ENCODE results near the gene ALG1. TPM values are rescaled to one million over a fixed set of nuclear protein-coding genes. Genes with fewer than 3 reads are reported as not detected.

Gene ALG1
- polyA plus RNA-seq, 1 of the 3 experiments (the other 2 are of a cell fraction) = 27.0 TPM

DNA sequence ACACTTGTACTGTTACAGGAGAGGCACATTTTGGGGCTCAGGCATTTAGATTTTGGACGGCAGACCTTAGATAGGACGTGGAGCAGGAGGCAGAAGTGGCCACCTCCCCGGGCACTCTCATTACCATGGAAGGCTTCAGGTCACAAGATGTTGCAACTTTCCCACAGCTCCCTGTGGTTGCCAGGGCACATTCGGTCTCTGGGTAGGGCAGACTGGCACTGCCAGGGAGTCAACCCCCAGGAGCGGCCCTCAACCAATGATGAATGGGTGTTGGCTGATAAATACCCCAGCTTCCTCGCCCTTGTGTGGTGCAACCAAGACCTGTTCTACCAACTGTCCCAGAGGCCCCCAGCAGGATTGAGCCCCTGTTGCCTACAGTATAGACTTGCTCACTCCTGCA is 49.1 kb upstream of the ALG1 start (continued):
- TF ChIP-seq, protein P1, sequence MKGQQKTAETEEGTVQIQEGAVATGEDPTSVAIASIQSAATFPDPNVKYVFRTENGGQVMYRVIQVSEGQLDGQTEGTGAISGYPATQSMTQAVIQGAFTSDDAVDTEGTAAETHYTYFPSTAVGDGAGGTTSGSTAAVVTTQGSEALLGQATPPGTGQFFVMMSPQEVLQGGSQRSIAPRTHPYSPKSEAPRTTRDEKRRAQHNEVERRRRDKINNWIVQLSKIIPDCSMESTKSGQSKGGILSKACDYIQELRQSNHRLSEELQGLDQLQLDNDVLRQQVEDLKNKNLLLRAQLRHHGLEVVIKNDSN (IDR thresholded peaks at IDR 0.05; ENCODE audit: borderline replicate concordance, low read depth) = no peak
- no peak for TF ChIP-seq TAF1 (IDR thresholded peaks at IDR 0.05; ENCODE audit: borderline replicate concordance, low read depth, low read length)
- no peak for TF ChIP-seq YY1 (IDR thresholded peaks at IDR 0.05; ENCODE audit: low read depth)
- TF ChIP-seq MAX (IDR thresholded peaks at IDR 0.05; ENCODE audit: low read depth) = no peak
- TF ChIP-seq PBX3 (IDR thresholded peaks at IDR 0.05) = no peak
- TF ChIP-seq TCF12 (IDR thresholded peaks at IDR 0.05) = no peak
- TF ChIP-seq SMC3 (IDR thresholded peaks at IDR 0.05; ENCODE audit: low read depth, low read length) = no peak

GRCh38 chr16:5024632-5025031 is 47.0 kb upstream of the ALG1 start:
- CTCF ChIA-PET = interaction anchor here (0.6 to 1.5 kb wide), 4 partner anchors 9 to 66 kb away, joined by 3 to 5 read pairs (median 4); partner anchors contain the start of genes NAGPA and SEC14L5
- Histone ChIP-seq H3K9ac (no peak overlapping the region), H2AFZ (ENCODE audit: low read depth) (no peak overlapping the region), H3F3A (replicated peaks; ENCODE audit: insufficient read depth) (no peaks in the 10 kb centered on the region), H3K9me2 (no peaks in the 10 kb centered on the region), H3K79me2 (ENCODE audit: insufficient read depth) (no peaks in the 10 kb centered on the region), H4K20me1 (ENCODE audit: insufficient read depth) (no peaks in the 10 kb centered on the region), H3K4me2 (no peak overlapping the region), H3K4me1 (ENCODE audit: control insufficient read depth in 1 of 2, insufficient read depth in 2 of 2, low read depth in 1 of 2, low read length in 1 of 2) (no peaks in the 10 kb centered on the region), H3K4me3 (ENCODE audit: low read depth in 2 of 2, low read length in 1 of 2) (no peak overlapping the region), H3K36me3 (replicated peaks in 1 of 2; ENCODE audit: control insufficient read depth in 1 of 2, insufficient read depth in 2 of 2, low read length in 1 of 2) (peaks cover 0 to 2% of the 10 kb centered on the region in 2 experiments), H3K27ac (ENCODE audit: low read depth in 2 of 2, low read length in 1 of 2) (no peak overlapping the region), H3K27me3 (ENCODE audit: insufficient read depth) (peaks cover 18% of the 10 kb centered on the region; the same call in 1 of the 2 replicates), H3K9me3 (no peaks in the 10 kb centered on the region)
- 46% methylated on average over 4 of the region's 4 CpGs for WGBS (ENCODE audit: low lambda C conversion rate)
- TF ChIP-seq POLR2AphosphoS5 (IDR thresholded peaks at IDR 0.05; ENCODE audit: low read depth, low read length) (no peak), CTCF (IDR thresholded peaks at IDR 0.05) (peak; percentile 41)
- POLR2A ChIA-PET = no interaction called here
- DNase-seq = no peak

DNA sequence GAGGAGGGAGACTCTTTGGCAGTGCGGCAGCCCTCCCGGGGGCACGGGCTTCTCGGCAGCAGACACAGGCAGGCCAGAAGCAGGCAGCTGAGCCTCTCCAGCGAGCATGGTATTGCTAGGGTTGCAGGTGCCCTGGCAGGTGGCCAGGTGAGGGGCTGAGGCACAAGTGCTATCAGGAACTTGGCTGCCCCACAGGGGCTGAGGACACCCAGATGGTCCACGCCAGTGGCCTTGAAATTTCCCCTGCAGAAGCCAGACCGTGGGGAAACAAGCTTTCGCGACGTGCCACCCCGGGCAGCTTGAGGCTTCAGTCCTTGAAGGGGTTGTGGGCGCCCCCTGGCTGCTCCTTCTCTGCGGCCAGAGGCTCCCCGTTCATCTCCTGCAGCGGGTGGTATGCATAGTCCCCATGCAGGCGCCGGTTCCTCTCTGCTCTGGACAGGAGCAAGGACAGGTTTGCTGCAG is 46.4 kb upstream of the ALG1 start:
- 60% methylated on average over 1 of the region's 17 CpGs for WGBS (ENCODE audit: low lambda C conversion rate)
- no peak for TF ChIP-seq MXI1 (IDR thresholded peaks at IDR 0.05; ENCODE audit: low read depth, low read length)
- TF ChIP-seq CTCF (IDR thresholded peaks at IDR 0.05) = peak; percentile 16; the same call in 1 of the 2 replicates
- H3K27ac ChIP-seq (ENCODE audit: low read depth in 2 of 2, low read length in 1 of 2) = no peak overlapping the region
- H3F3A ChIP-seq (replicated peaks; ENCODE audit: insufficient read depth) = no peaks in the 10 kb centered on the region
- H3K36me3 ChIP-seq (replicated peaks in 1 of 2; ENCODE audit: control insufficient read depth in 1 of 2, insufficient read depth in 2 of 2, low read length in 1 of 2) = peaks cover 0 to 2% of the 10 kb centered on the region in 2 experiments
- H3K4me3 ChIP-seq (ENCODE audit: low read depth in 2 of 2, low read length in 1 of 2) = no peak overlapping the region
- H4K20me1 ChIP-seq (ENCODE audit: insufficient read depth) = no peaks in the 10 kb centered on the region
- CTCF ChIA-PET = interaction anchor here (0.6 to 1.5 kb wide), 3 partner anchors 14 to 67 kb away, joined by 3 to 5 read pairs (median 4); partner anchors contain the start of gene SEC14L5
- POLR2A ChIA-PET = no interaction called here
- H3K9me2 ChIP-seq = no peaks in the 10 kb centered on the region
- no peaks in the 10 kb centered on the region for H3K79me2 ChIP-seq (ENCODE audit: insufficient read depth)
- H3K9me3 ChIP-seq = no peaks in the 10 kb centered on the region
- peaks cover 14% of the 10 kb centered on the region; the same call in 1 of the 2 replicates for H3K27me3 ChIP-seq (ENCODE audit: insufficient read depth)
- no peak overlapping the region for H2AFZ ChIP-seq (ENCODE audit: low read depth)
- no peak for DNase-seq
- no peak overlapping the region for H3K9ac ChIP-seq
- H3K4me1 ChIP-seq (ENCODE audit: control insufficient read depth in 1 of 2, insufficient read depth in 2 of 2, low read depth in 1 of 2, low read length in 1 of 2) = no peaks in the 10 kb centered on the region
- H3K4me2 ChIP-seq = no peak overlapping the region
